Measurements from ENCODE around the gene ZG16. TPM values are rescaled to one million over a fixed set of nuclear protein-coding genes. Genes with fewer than 3 reads are reported as not detected.

The ZG16 gene
- total and polyA plus RNA-seq, 8 donors: 0.06 to 0.10 (median 0.07) TPM; not detected in 3

DNA sequence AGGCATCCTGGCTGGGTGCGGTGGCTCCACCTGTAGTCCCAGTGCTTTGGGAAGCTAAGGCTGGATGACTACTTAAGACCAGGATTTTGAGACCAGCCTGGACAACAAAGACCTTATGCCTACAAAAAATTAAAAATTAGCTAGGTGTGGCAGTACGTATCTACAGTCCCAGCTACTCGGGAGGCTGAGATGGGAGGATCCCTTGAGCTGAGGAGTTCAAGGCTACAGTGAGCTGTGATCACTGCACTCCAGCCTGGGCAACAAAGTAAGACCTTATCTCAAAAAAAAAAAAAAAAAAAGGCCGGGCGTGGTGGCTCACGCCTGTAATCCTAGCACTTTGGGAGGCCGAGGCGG lies 48.3 kb downstream of the ZG16 start:
- Histone ChIP-seq H3K4me3 (no peak overlapping the region), H3K27me3 (no peaks in the 10 kb centered on the region), H3K4me1 (peaks cover 48 to 89% of the 10 kb centered on the region in 2 donors), H3K27ac (peak overlapping the region; percentile 75 to 89), H3K36me3 (peaks cover 0 to 24% of the 10 kb centered on the region in 2 donors), H3K9me3 (no peaks in the 10 kb centered on the region)
- intact Hi-C loops (cut with DNase I): no loop called here
- ATAC-seq (no peak), DNase-seq (no peak)
- TF ChIP-seq, protein P1, sequence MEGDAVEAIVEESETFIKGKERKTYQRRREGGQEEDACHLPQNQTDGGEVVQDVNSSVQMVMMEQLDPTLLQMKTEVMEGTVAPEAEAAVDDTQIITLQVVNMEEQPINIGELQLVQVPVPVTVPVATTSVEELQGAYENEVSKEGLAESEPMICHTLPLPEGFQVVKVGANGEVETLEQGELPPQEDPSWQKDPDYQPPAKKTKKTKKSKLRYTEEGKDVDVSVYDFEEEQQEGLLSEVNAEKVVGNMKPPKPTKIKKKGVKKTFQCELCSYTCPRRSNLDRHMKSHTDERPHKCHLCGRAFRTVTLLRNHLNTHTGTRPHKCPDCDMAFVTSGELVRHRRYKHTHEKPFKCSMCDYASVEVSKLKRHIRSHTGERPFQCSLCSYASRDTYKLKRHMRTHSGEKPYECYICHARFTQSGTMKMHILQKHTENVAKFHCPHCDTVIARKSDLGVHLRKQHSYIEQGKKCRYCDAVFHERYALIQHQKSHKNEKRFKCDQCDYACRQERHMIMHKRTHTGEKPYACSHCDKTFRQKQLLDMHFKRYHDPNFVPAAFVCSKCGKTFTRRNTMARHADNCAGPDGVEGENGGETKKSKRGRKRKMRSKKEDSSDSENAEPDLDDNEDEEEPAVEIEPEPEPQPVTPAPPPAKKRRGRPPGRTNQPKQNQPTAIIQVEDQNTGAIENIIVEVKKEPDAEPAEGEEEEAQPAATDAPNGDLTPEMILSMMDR (IDR thresholded peaks at IDR 0.05): no peak

DNA sequence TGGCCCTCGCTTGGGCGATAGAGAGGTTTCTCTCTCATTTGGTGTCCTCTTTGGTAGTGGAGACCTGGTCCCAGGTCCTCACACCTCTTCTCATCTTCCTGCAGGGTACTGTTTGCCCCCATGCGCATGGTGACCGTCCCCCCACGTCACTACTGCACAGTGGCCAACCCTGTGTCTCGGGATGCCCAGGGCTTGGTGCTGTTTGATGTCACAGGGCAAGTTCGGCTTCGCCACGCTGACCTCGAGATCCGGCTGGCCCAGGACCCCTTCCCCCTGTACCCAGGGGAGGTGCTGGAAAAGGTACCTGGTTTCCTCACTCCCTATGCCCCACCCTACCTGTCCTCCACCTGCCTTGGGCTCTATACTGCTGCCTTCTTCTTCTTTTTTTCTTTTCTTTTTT lies 52.7 kb downstream of the ZG16 start:
- DNase-seq (no peak), ATAC-seq (no peak)
- Histone ChIP-seq H3K27ac (no peak overlapping the region), H3K27me3 (no peaks in the 10 kb centered on the region), H3K36me3 (peaks cover 0 to 69% of the 10 kb centered on the region in 2 donors), H3K4me3 (no peak overlapping the region), H3K4me1 (peaks cover 5 to 44% of the 10 kb centered on the region in 2 donors), H3K9me3 (no peaks in the 10 kb centered on the region)
- TF ChIP-seq, protein P1 (IDR thresholded peaks at IDR 0.05): no peak
- intact Hi-C loops (cut with DNase I): no loop called here

- H3K4me1 ChIP-seq: peaks cover 0 to 37% of the 10 kb centered on the region in 2 donors
- no peak overlapping the region for H3K4me3 ChIP-seq
- H3K27ac ChIP-seq: no peak overlapping the region
- TF ChIP-seq, protein P1 (IDR thresholded peaks at IDR 0.05): no peak
- intact Hi-C loops (cut with DNase I): no loop called here
- H3K27me3 ChIP-seq: no peaks in the 10 kb centered on the region
- H3K9me3 ChIP-seq: no peaks in the 10 kb centered on the region
- peaks cover 0 to 76% of the 10 kb centered on the region in 2 donors for H3K36me3 ChIP-seq
- ATAC-seq (no peak), DNase-seq (no peak)
Observed at GRCh38 chr16:29831490-29831889, 53.4 kb downstream of the ZG16 start.

Other genes starting within 250 kb of the ZG16 start
- 10 to 100 TPM; 27.7 to 29.1 TPM for gene SPN, start 115.0 kb upstream of the ZG16 start, total RNA-seq
- 1 to 10 TPM; 1.9 to 2.6 (median 2.4) TPM for gene SPN, start 115.0 kb upstream of the ZG16 start, polyA plus RNA-seq (ENCODE audit: insufficient read length in 6 of 6)
- gene QPRT, start 99.1 kb upstream of the ZG16 start, total RNA-seq: 10 to 100 TPM; 21.9 to 27.1 TPM
- 10 to 100 TPM; 46.2 to 58.8 (median 56.1) TPM for gene QPRT, start 99.1 kb upstream of the ZG16 start, polyA plus RNA-seq (ENCODE audit: insufficient read length in 6 of 6)
- gene C16orf54, start 32.3 kb upstream of the ZG16 start, total RNA-seq: 10 to 100 TPM in 1 of 2 donors, 1 to 10 TPM in 1; 3.3 to 13.6 TPM
- under 1 TPM; 0.33 to 0.73 (median 0.63) TPM for gene C16orf54, start 32.3 kb upstream of the ZG16 start, polyA plus RNA-seq (ENCODE audit: insufficient read length in 6 of 6)
- 10 to 100 TPM; 24.8 to 32.5 TPM for gene KIF22, start 12.5 kb downstream of the ZG16 start, total RNA-seq
- gene KIF22, start 12.5 kb downstream of the ZG16 start, polyA plus RNA-seq (ENCODE audit: insufficient read length in 6 of 6): 10 to 100 TPM; 48.4 to 92.2 (median 63.9) TPM
- 100 to 1,000 TPM; 193 to 205 TPM for gene MAZ, start 28.3 kb downstream of the ZG16 start, total RNA-seq
- gene MAZ, start 28.3 kb downstream of the ZG16 start, polyA plus RNA-seq (ENCODE audit: insufficient read length in 6 of 6): 100 to 1,000 TPM; 246 to 353 (median 292) TPM
- gene PRRT2, start 33.9 kb downstream of the ZG16 start, total RNA-seq: 1 to 10 TPM in 1 of 2 donors, under 1 TPM in 1; 0.94 to 3.1 TPM
- gene PRRT2, start 33.9 kb downstream of the ZG16 start, polyA plus RNA-seq (ENCODE audit: insufficient read length in 6 of 6): 10 to 100 TPM in 5 of 6 donors, 1 to 10 TPM in 1; 9.0 to 15.1 (median 11.2) TPM
- gene PAGR1, start 37.9 kb downstream of the ZG16 start, total RNA-seq: 10 to 100 TPM; 16.4 to 23.1 TPM
- 10 to 100 TPM; 27.5 to 40.6 (median 30.6) TPM for gene PAGR1, start 37.9 kb downstream of the ZG16 start, polyA plus RNA-seq (ENCODE audit: insufficient read length in 6 of 6)
- 100 to 1,000 TPM; 236 to 280 TPM for gene MVP, start 42.2 kb downstream of the ZG16 start, total RNA-seq
- gene MVP, start 42.2 kb downstream of the ZG16 start, polyA plus RNA-seq (ENCODE audit: insufficient read length in 6 of 6): 10 to 100 TPM; 12.5 to 22.8 (median 16.8) TPM
- gene CDIPT, start 85.0 kb downstream of the ZG16 start, total RNA-seq: 10 to 100 TPM; 69.5 to 84.8 TPM
- 10 to 100 TPM; 72.5 to 80.5 (median 78.3) TPM for gene CDIPT, start 85.0 kb downstream of the ZG16 start, polyA plus RNA-seq (ENCODE audit: insufficient read length in 6 of 6)
- 10 to 100 TPM in 1 of 2 donors, 1 to 10 TPM in 1; 7.7 to 30.2 TPM for gene SEZ6L2, start 121.3 kb downstream of the ZG16 start, total RNA-seq
- gene SEZ6L2, start 121.3 kb downstream of the ZG16 start, polyA plus RNA-seq (ENCODE audit: insufficient read length in 6 of 6): 1 to 10 TPM; 4.9 to 6.3 (median 5.7) TPM
- 10 to 100 TPM in 1 of 2 donors, 1 to 10 TPM in 1; 3.6 to 15.6 TPM for gene ASPHD1, start 122.2 kb downstream of the ZG16 start, total RNA-seq
- gene ASPHD1, start 122.2 kb downstream of the ZG16 start, polyA plus RNA-seq (ENCODE audit: insufficient read length in 6 of 6): under 1 TPM; 0.42 to 0.66 (median 0.61) TPM
- gene KCTD13, start 148.0 kb downstream of the ZG16 start, total RNA-seq: 10 to 100 TPM; 14.8 to 20.9 TPM
- gene KCTD13, start 148.0 kb downstream of the ZG16 start, polyA plus RNA-seq (ENCODE audit: insufficient read length in 6 of 6): 10 to 100 TPM; 18.3 to 24.2 (median 21.3) TPM
- 100 to 1,000 TPM; 122 to 154 TPM for gene TMEM219, start 183.8 kb downstream of the ZG16 start, total RNA-seq
- 100 to 1,000 TPM; 103 to 128 (median 114) TPM for gene TMEM219, start 183.8 kb downstream of the ZG16 start, polyA plus RNA-seq (ENCODE audit: insufficient read length in 6 of 6)
- gene TAOK2, start 195.6 kb downstream of the ZG16 start, total RNA-seq: 10 to 100 TPM; 61.4 to 64.5 TPM
- 10 to 100 TPM; 47.5 to 71.4 (median 55.0) TPM for gene TAOK2, start 195.6 kb downstream of the ZG16 start, polyA plus RNA-seq (ENCODE audit: insufficient read length in 6 of 6)
- 10 to 100 TPM; 14.4 to 17.4 TPM for gene HIRIP3, start 217.4 kb downstream of the ZG16 start, total RNA-seq
- 10 to 100 TPM; 17.8 to 20.7 (median 18.3) TPM for gene HIRIP3, start 217.4 kb downstream of the ZG16 start, polyA plus RNA-seq (ENCODE audit: insufficient read length in 6 of 6)
- gene INO80E, start 218.0 kb downstream of the ZG16 start, total RNA-seq: 10 to 100 TPM; 55.5 to 59.6 TPM
- 10 to 100 TPM; 42.1 to 59.3 (median 47.5) TPM for gene INO80E, start 218.0 kb downstream of the ZG16 start, polyA plus RNA-seq (ENCODE audit: insufficient read length in 6 of 6)
- 1 to 10 TPM; 2.5 to 2.7 TPM for gene DOC2A, start 232.8 kb downstream of the ZG16 start, total RNA-seq
- gene DOC2A, start 232.8 kb downstream of the ZG16 start, polyA plus RNA-seq (ENCODE audit: insufficient read length in 6 of 6): 1 to 10 TPM in 5 of 6 donors, under 1 TPM in 1; 0.77 to 5.1 (median 3.2) TPM
- gene C16orf92, start 244.9 kb downstream of the ZG16 start, total RNA-seq: not detected
- not detected for gene C16orf92, start 244.9 kb downstream of the ZG16 start, polyA plus RNA-seq (ENCODE audit: insufficient read length in 6 of 6)